ENCODE measurements around the gene GPR68. TPM values are rescaled to one million over a fixed set of nuclear protein-coding genes. Genes with fewer than 3 reads are reported as not detected.
"Not testable (repeated sequence)": the region's sequence is repeated elsewhere in the genome, so short reads cannot be mapped to it uniquely, and the experiment has no call there.

Gene GPR68
- total RNA-seq, 1 experiment from 2014 or later = 0.31 TPM

DNA sequence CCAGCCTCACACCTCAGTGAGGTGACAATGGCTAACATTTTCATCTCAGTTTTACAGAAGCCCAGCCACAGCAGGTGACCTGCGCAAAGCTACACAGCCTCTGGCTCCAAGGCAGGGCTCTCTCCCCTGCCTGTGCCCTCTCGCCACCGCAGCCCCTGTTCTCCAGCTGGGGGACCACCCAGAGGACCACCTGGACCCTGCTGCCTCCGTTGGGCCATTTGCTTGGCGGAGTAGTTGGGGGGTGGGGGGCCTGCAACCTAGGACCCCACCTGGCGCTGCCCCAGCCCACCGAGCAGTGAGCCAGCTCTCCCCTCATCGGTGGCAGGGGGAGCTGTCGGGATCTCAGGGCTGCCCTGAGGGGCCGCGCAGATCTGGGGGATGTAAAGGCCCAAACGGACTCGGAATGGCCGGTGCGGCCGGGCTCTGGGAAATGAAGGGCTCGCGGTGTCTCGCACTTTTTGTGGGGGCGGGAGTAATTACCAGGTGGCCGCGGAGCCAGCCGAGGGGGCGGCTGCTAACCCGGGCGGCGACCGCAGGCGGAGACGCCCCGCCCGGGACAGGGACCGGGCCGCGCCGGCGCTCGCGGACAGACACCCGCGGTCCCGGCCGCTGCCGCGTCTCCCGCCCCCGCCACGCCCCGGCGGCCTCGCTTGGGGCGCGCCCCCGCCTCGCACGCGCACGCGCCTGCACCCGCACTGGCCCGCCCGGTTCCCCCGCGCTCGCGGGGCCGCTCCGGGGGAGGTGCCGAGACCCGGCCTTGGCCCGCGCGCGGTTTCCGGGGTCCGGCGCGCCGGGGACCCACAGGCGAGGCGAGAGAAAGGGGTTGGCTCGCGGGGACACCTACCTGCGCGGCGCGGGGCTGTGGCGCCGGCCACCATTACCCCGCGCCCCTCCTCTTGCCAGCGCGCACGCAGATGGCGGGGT lies 8.6 kb upstream of the GPR68 start:
- no peak for DNase-seq (ENCODE audit: low spot score)

DNA sequence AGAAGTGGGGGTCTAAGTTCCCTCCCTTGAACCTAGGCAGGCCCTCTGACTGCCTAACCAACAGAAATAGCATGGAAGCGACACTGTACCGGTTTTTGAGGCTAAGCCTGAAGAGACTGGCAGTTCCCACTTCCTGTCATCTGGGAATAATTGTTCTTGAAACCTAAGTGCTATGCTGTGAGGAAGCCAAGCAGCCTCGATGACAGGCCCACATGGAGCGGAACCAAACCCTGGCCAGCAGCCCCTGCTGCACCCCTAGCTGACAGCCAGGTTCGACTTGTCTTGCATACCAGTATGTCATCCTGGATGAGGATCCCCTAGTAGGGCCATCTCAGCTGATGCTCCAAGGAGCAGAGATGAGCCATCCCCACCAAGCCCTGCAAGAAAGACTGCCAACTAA lies 6.4 kb upstream of the GPR68 start:
- no peak for DNase-seq (ENCODE audit: low spot score)

- peak; percentile 12 for DNase-seq (ENCODE audit: low spot score)
Measured at GRCh38 chr14:91249841-91250616, 5.5 kb upstream of the GPR68 start.

DNA sequence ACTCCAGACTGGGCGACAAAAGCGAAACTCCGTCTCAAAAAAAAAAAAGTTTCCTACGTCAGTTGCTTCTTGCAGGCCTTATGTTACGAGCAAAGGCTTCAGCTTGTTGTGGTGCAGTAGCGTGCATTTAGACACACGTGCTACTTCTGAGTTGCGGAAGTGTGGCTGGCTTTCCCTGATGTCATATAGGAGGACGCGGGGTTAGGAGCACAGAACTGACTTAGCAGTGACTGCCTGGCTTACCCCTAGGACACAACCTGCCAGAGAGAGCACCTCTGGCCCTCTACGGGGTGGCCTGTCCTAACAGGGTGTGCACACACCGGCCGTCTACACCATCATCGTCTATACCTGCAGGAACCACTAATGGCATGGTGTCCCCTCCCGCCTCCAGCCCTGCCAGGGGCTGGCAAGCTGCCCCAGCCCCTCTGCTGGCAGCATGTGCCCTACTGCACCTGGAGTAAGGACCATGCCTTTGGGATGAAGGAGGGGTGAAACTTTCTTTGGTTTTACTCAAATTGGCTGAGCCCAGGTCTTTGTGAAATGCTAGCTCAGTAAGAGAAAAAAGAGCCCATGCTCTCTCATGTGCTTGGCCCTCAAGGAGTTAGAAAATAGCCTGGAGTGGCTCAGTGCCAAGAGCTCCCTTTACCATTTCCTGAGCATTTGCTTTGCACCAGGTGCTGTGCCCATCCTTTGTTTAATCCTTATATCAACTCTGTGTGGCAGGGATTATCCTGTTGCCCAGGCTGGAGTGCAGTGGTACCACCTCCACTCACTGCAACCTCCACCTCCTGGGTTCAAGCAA lies 1.7 kb upstream of the GPR68 start:
- DNase-seq (ENCODE audit: low spot score) = no peak

DNA sequence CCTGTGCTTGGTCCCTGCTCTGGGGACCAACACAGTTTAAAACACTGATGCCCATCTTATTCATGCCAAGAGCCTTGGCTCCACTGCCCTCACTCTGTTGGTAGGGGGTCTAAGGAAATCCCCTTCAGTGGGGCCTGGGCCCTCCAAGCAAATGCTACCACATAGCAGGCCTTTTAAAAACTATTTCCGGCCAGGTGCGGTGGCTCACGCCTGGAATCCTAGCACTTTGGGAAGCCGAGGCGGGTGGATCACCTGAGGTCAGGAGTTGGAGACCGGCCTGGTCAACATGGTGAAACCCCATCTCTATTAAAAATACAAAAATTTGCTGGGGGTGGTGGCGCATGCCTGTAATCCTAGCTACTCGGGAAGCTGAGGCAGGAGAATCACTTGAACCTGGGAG lies 1.1 kb upstream of the GPR68 start:
- not testable (repeated sequence) for DNase-seq (ENCODE audit: low spot score)

GRCh38 chr14:91245029-91245428 lies 525 bp upstream of the GPR68 start:
- no peak for DNase-seq (ENCODE audit: low spot score)

GRCh38 chr14:91243074-91243471 lies 1.4 kb downstream of the GPR68 start:
- no peak for DNase-seq (ENCODE audit: low spot score)

DNA sequence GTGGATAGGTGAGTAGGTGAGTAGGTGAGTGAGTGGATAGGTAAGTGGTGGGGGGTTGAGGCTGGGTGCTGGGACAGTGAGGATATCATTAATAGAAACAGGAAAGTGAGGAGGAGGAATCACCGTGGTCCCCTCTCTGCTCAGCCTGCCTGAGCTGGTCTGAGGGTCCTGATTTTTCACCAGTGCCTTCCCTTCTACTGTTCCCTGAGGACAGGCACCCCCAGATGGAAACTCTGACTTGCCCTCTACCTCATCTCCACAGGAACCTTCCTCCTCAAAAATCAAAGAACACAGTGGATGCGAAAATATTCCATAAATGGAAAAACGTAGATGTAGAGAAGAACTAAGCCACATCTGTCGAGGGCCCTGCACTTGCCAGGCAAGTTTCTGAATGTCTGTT lies 1.9 kb downstream of the GPR68 start:
- no peak for DNase-seq (ENCODE audit: low spot score)

GRCh38 chr14:91241863-91242262 lies 2.6 kb downstream of the GPR68 start:
- no peak for DNase-seq (ENCODE audit: low spot score)

DNA sequence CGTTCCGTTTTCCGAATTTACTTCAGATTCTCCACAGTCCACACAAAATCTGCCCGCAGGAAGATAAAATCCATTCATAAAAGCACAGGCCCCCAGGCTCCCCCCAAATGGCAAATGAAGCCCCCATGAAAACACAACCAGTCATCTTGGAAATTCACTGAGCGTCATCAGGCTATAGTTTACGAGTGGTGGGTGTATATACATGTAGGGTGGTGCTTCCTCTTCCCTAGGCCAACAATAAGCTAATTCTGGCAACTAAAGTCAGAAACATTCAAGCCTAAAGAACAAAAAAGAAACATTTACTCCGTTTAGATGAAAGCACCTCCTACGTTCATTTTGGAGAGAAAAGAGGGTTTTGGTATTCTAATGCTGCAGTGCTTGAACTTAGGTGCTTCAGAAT lies 5.8 kb downstream of the GPR68 start:
- DNase-seq (ENCODE audit: low spot score) = no peak

GRCh38 chr14:91238085-91238484 lies 6.4 kb downstream of the GPR68 start:
- DNase-seq (ENCODE audit: low spot score) = no peak

DNA sequence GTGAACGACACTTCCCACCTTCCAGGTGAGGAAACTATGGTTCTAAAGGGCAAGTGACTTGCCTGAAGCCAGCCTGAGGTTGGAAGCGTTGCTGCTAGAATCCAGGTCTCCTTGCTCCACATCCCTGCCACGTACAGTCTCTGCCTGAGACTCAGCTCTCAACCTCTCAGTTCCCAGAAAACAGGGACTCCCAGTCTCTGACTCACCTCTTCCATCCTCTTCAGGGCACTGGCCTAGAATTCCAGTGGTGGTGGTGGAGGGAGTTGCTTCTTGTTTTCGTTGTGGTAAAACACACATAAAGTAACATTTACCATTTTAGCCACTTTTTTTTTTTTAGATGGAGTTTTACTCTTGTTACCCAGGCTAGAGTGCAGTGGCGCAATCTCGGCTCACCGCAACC lies 7.3 kb downstream of the GPR68 start:
- no peak for DNase-seq (ENCODE audit: low spot score)

DNA sequence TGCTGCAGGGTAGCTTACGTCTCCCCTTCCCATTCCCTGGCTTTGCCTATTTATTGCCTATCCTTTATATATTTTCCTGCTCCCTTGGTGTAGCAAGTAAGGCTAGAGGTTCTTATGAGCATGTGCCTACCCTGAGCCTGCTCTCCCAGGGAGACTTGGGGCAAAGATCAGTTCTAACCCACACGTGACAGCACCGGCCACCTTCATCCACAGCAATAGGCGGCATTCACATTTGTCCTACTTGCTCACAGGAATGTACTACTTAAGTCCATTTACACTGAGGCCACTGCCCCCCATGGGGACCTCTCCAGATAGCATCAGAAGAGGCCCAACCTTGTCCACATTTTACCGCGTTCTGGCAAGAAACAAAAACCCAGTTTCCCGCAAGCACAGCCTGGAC lies 8.7 kb downstream of the GPR68 start:
- DNase-seq (ENCODE audit: low spot score) = no peak

- no peak for DNase-seq (ENCODE audit: low spot score)
Measured at GRCh38 chr14:91234791-91235114, 9.8 kb downstream of the GPR68 start.

DNA sequence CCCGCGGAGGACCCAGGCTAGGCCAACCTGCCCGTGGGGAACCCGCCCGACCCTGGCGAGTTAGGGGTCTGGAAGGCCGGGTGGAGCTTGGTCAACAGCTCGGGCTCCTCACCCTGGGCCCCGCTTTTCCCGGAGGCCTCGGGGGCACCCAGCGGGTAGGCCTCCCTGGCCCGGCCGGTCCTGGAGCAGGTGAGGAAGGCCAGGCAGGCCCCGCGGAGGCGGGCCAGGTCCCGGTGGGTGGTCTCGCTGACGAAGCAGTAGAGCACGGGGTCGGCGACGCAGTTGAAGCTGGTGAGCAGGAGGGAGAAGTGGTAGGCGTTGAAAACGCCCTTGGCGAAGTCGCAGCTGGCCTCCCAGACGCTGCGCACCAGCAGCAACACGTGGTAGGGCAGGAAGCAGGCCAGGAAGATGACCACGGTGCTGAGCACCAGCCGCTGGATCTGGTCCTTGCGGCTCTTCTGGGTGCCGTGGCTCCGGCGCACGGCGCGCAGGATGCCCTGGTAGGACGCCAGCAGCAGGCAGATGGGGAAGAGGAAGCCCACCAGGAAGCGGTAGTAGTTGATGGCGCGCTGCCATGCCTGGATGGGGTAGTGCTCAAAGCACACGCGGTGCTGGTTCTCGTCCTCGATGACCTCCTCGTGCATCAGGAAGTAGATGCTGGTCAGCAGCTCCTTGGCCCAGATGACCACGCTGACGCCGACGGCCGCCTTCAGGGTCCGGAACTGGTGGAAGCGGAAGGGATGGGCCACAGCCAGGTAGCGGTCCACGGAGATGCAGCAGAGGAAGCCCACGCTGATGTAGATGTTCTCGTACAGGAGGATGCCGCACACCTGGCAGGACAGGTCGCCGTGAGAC lies 10.3 kb downstream of the GPR68 start:
- DNase-seq (ENCODE audit: low spot score) = no peak

DNA sequence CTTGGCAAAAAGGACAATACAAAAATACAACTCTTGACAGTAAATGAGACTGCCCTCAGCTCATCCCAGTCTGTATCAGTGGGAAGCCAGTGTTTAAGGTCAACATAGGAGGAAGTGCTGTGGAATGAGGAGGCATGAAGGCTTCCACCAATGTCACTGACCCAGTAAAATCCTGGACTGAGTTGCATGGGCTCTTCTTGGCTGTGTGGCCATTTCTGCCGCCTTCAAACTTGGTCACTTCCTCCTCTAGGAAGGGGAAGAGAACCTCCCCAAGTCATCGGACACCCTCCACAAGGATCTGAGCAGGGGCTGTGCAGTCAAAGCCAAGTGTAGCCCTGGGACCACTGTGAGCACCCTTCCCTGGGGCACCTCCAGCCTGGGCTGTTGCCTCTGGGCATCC lies 11.9 kb downstream of the GPR68 start:
- no peak for DNase-seq (ENCODE audit: low spot score)

GRCh38 chr14:91232052-91232451 lies 12.5 kb downstream of the GPR68 start:
- no peak for DNase-seq (ENCODE audit: low spot score)

DNA sequence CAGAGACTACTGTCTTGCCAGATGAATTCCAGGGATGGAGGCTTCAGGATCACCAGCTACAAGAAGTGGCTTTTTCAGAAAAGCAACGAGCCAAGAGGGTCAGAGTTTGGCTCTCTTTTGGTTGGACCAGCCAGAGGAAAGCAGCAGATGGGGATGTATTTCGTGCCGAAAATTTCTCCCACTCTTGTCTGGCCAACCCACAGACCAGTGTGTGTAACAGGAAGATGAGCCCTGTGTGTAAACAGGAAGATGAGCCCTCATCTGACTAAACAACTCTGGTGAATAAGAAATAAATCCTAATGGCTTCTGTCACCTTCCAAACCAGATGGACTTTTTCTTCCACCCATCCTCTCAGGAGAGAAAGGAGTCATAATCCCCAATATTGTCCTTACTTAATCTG lies 13.1 kb downstream of the GPR68 start:
- no peak for DNase-seq (ENCODE audit: low spot score)

DNA sequence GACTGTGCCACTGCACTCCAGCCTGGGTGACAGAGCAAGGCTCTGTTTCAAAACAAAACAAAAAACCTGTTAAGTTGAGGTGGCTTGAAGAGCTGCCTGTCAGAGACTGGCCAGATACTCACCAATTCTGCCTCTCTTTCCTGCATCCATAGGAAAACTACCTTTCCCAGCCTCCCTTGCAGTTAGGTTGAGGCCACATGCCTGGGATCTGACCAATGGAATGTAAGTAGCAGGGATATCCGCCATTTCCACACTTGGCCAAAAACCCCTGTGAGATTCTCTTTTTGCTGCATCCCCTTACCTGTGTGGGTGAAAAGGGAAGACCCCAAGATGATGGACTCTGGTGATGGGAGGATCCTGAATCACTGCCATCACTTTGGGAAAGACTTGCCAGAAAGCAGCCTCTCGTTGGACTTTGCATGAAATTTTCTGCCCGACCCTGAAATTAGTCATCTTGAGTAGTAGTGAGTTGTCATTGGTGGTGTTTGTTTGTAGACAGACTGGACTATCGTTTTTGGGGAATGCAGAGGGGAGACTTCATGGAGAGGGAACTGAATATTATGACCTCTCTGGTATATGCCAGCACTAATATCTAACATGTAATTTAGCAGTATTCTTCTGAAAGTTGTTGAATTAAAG lies 14.0 kb downstream of the GPR68 start:
- no peak for DNase-seq (ENCODE audit: low spot score)

DNA sequence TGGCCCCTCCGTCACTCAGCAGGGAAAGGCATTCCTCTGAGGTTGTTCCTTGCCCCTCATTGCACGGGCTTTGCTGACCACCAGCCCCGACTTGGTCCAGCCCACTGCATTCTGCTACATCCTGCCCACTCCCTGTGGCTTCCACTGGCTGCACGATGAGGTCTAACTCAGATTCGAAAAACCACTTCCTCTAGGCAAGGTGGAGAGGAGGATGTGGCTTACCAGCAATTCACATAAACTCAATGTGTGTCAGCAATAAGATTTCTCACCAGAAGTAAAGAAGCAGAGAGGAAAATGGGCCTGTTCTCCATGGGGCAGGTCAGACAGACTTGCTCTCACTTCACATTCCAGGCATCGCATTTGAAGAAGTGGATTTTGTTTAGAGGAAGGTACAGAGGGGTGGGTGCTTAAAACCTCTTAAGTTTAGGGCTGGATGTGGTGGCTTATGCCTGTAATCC lies 14.7 kb downstream of the GPR68 start:
- DNase-seq (ENCODE audit: low spot score) = no peak

GRCh38 chr14:91229005-91229382 lies 15.5 kb downstream of the GPR68 start:
- DNase-seq (ENCODE audit: low spot score) = no peak

Measured in HT-29 (cell line).